ENCODE results near the gene CRACR2A. TPM values are rescaled to one million over a fixed set of nuclear protein-coding genes. Genes with fewer than 3 reads are reported as not detected.

CRACR2A gene
- total RNA-seq, 6 experiments from 2014 or later: 0.43 to 1.5 (median 0.91) TPM

GRCh38 chr12:3740480-3741231 lies 12.3 kb downstream of the CRACR2A start:
- 71% methylated on average over 2 of the region's 2 CpGs for WGBS (ENCODE audit: insufficient coverage, low coverage, low lambda C conversion rate, missing lambda C conversion rate)

GRCh38 chr12:3735432-3735831 lies 17.5 kb downstream of the CRACR2A start:
- TF ChIP-seq POLR2A (IDR thresholded peaks at IDR 0.05) (no peak), CTCF (IDR thresholded peaks at IDR 0.05) (no peak)
- H3K27ac ChIP-seq: no peak overlapping the region
- intact Hi-C loops (cut with DNase I): no loop called here
- ATAC-seq (no peak), DNase-seq (no peak)
- no peaks in the 10 kb centered on the region for H3K27me3 ChIP-seq
- no peaks in the 10 kb centered on the region for H3K36me3 ChIP-seq
- H3K4me3 ChIP-seq: no peak overlapping the region
- H3K9me3 ChIP-seq: no peaks in the 10 kb centered on the region
- WGBS (ENCODE audit: insufficient coverage, low coverage, low lambda C conversion rate, missing lambda C conversion rate): 100% methylated on average over 2 of the region's 4 CpGs
- no peaks in the 10 kb centered on the region for H3K4me1 ChIP-seq

More at GRCh38 chr12:3740480-3741231, 12.3 kb downstream of the CRACR2A start:
- Histone ChIP-seq H3K4me3 (no peak overlapping the region), H3K9me3 (no peaks in the 10 kb centered on the region), H3K27ac (no peak overlapping the region), H3K36me3 (no peaks in the 10 kb centered on the region), H3K4me1 (no peaks in the 10 kb centered on the region), H3K27me3 (no peaks in the 10 kb centered on the region)
- no peak for TF ChIP-seq POLR2A (IDR thresholded peaks at IDR 0.05)
- no peak for TF ChIP-seq CTCF (IDR thresholded peaks at IDR 0.05)
- DNase-seq (no peak), ATAC-seq (no peak)
- intact Hi-C loops (cut with DNase I): no loop called here

GRCh38 chr12:3732901-3733300 lies 20.0 kb downstream of the CRACR2A start:
- H3K27me3 ChIP-seq: no peaks in the 10 kb centered on the region
- ATAC-seq (peak in 2 of 4 donors; percentile 41 to 51), DNase-seq (no peak)
- WGBS (ENCODE audit: insufficient coverage, low coverage, low lambda C conversion rate, missing lambda C conversion rate): 60% methylated on average over 1 of the region's 4 CpGs
- H3K36me3 ChIP-seq: no peaks in the 10 kb centered on the region
- H3K4me3 ChIP-seq: no peak overlapping the region
- H3K4me1 ChIP-seq: no peaks in the 10 kb centered on the region
- intact Hi-C loops (cut with DNase I): no loop called here
- no peak overlapping the region for H3K27ac ChIP-seq
- TF ChIP-seq POLR2A (IDR thresholded peaks at IDR 0.05) (no peak), CTCF (IDR thresholded peaks at IDR 0.05) (no peak)
- no peaks in the 10 kb centered on the region for H3K9me3 ChIP-seq

GRCh38 chr12:3730111-3730510 lies 22.8 kb downstream of the CRACR2A start:
- Histone ChIP-seq H3K9me3 (no peaks in the 10 kb centered on the region), H3K4me1 (no peaks in the 10 kb centered on the region), H3K27me3 (no peaks in the 10 kb centered on the region), H3K27ac (no peak overlapping the region), H3K36me3 (no peaks in the 10 kb centered on the region), H3K4me3 (no peak overlapping the region)
- 85% methylated on average over 6 of the region's 6 CpGs for WGBS (ENCODE audit: insufficient coverage, low coverage, low lambda C conversion rate, missing lambda C conversion rate)
- intact Hi-C loops (cut with DNase I): no loop called here
- TF ChIP-seq POLR2A (IDR thresholded peaks at IDR 0.05) (no peak), CTCF (IDR thresholded peaks at IDR 0.05) (no peak)
- ATAC-seq (no peak), DNase-seq (no peak)

Data from right lobe of liver (tissue), 6 donors.